Measurements from ENCODE around the gene TUT1.
"Not testable (repeated sequence)": the region's sequence is repeated elsewhere in the genome, so short reads cannot be mapped to it uniquely, and the experiment has no call there.

Gene TUT1

DNA sequence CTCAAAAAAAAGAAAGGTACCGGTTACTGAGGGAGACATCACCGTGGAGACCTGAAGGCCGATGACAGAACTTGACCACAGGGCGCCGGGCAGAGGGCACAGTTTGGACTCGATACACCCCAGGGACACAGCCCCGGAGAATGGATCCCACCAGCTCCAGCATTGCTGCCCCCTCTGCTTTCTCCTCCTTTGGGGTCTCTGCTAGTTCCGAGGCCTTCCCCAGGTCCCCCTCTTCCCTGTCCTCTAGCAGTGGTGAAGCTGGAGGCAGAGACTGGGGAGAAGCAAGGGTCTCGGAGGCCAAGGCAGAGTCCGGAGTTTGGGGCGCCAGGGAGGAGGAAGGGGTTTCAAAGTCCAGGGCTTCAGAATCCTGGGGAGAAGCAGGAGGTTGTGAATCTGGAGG, 12.8 kb downstream of the TUT1 start:
- DNase-seq (ENCODE audit: low read depth in 4 of 4, low spot score in 1 of 4): no peak

DNA sequence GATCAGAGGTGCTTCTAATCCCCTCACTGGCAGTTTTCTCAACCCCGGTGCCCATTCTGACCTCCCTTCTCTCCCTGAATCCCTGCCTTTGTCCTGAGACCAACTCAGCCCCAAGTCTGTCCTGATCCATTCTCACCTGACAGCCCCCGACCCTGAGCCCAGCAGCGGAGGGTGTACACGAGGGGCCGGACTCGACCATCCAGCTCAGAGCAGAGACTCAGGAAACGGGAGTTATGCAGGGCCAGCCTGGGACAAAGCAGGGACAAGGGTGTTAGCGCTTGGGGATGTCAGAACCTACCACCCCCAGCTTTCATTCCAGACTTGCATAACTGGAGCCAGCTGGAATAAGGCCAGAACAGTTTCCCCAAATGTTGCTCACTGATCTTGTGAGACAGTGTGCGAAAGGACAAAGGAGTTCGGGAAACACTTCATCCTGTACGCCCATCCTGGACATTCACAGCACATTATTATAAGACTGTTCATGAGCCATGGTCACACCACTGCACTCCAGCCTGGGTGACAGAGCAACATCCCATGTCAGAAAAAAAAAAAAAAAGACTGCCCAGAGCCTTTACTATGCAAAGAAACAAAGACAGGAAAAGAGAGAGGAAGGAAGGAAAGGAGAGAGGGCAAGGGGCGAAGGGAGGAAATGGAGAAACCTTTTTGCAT, 14.1 kb downstream of the TUT1 start:
- no peak for DNase-seq (ENCODE audit: low read depth in 4 of 4, low spot score in 1 of 4)

DNA sequence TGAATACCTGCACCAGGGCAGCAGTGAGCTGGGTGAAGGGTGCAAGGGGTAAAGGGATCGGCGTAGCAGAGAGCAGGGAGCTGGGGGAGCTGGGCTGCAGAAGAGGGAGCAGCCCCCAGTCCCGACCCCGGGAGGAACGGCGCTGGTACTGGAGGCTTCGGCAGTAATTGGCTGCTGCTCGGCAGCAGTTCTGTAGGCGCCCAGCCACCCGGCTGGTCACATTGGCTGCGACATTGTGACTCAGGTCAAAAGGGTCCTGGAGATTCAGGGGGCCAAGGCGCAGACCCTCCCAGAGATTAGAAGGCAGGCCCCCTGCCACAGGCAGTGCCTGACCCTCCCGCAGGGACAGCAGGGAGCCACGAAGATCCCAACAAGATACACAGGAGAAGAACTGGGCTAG, 15.5 kb downstream of the TUT1 start:
- DNase-seq (ENCODE audit: low read depth in 4 of 4, low spot score in 1 of 4): no peak

DNA sequence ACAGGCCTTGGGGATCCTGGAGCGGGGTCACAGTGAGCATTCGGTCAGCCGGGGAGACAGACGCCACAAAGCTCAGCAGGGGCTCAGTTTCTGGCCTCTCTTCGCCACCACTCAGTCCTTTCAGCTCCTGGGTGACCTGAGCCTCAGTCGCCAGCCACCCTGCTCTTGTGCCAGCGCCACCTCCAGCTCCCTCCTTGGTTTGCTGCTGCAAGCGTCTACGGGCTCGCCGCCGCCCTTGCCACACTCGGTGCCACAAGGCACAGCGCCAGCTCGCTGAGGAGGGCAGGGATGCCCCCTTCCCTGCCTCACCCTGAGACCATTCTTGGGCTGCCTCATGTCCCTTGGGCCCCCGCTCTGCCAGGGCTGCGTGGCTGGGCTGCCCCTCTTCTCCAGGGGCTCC, 16.2 kb downstream of the TUT1 start:
- no peak for DNase-seq (ENCODE audit: low read depth in 4 of 4, low spot score in 1 of 4)

DNA sequence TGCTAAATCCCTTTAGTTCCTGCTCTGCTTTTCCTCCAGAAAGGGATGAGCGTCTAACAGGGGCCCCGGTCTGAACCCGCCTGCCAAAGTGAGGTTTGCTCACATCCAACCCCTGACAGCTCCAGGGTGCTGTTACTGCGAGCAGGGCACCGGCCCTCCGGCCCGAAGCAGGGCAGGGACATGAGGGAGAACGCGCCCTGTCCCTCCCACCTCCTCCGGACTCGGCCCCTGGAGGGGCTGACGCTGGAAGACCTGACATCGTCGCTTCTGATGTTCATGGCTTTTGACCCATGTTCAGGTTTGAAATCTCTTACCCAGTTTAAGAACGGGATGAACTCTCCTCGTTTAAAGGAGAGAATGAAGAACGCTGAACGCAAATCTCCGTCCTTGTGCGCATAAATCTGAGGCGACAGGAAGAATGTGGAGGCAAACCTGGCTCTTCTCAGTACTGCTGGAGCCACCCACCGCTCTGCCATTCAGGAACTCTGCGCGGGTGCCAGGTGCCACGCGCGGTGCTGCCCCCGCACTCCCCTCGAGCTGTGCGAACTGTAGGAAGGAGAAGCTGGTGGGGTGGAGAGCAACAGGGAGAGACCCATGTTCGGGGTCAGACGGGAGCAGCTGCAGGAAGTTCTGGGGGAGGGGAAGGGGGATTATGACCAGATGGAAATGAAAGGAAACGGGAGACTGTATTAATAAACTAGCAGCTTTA, 16.8 kb downstream of the TUT1 start:
- no peak for DNase-seq (ENCODE audit: low read depth in 4 of 4, low spot score in 1 of 4)

DNA sequence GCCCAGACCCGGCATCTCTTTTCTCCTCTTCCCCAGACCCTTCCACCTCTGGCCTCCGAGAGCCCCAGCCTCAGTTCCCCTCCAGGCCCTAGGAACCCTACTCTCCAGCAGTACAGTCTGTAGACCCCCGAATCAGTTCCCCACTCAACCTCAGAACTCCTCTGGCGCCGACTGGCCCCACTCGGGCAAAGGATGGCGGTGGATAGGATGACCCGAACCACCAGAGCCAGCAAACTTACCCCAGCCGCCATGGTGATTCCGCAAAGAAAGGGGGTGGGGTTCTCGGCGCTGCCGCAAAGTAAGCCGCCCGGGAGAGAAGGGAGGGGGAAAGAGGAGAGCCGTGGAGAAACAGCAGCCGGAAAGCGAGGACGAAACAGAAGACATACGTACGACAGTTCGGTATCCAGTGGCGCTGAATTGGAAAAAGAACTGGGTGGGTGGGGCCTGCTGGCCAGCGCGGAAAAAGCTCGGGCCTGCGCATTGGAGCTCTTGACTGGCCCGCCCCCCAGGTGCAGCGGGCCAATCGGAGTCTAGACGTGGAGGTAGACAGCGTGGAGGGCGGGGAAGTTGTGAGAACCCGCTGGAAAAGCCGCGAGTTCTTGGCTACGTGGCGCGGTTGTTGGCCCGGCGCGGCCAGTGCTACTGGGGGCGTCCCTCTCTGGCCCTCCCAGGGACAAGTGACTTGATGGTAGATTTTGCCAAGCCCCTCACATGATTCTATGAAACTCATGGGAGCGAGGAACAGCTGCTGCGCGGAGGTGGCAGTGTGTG, 17.5 kb downstream of the TUT1 start, which contains the start of gene EEF1G:
Gene EEF1G (minus strand): TSS at position 300 of the 771 bp plus-strand sequence. CDS start 49 bp downstream, at position 251.
- peak; percentile 90 to 97 (median 94) for DNase-seq (ENCODE audit: low read depth in 4 of 4, low spot score in 1 of 4)

DNA sequence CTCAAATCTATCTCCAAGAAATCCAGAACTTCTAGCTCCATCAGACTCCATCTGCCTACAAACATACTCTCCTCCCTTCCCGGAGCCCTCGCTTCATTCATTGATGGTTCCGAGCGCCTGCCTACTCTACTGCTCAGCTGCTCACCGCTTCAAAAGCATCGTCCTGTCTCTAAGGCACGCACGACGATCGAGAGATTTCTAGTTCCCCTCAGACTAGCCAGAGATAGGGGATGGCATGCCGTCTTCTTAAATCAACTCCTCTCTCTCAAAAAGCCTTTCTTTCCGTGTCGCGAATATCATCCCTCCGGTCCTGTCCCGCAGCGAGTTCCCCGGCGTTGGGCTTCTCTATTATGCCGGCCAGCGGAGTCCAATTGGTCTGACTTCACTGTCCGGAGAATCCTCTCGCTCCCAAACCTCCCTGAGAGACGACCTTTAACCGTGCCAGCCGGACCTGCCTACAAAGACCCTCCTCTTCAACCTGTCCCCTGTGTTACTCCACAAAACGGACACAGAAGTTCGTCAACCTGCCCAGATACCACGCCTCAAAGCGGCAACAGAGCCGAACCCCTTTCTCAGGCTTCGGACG, 18.2 kb downstream of the TUT1 start:
- no peak for DNase-seq (ENCODE audit: low read depth in 4 of 4, low spot score in 1 of 4)

DNA sequence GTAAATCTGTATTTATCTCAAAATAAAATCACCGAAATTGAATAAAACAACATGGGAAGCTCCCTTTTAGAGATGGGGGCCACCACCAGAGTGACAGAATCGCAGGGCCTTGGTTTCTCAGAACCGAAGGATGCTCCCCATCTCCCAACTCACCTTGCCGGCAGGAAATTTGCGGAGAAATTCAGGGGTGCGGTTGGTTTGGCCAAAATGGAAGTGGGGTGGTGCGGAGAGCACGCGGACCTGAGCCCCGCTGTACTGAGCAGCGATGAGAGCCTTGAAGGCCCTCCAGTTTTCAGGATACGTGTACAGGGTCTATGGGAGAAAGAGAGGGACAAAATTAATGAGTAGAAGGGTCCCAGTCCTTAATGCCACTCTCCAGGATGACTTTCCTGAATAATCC, 18.9 kb downstream of the TUT1 start:
- no peak for DNase-seq (ENCODE audit: low read depth in 4 of 4, low spot score in 1 of 4)

DNA sequence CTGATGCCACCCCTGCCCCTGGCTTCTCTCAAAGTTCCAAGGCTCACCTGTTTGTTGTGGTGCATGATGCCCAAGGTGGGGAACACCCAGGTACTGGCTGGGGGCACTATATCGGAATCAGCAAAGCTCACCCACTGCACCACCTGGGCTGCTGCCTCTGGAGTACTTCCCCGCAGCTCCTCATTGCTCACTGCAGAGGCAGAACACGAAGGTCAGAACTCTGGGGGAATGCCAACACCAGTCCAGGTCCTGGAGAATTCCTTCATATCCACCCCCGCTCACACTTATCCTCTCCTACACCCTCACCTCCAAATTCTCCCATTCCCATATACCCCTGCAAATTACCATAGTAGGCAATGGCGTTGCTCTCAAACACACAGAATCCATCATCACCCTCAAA, 19.8 kb downstream of the TUT1 start:
- not testable (repeated sequence) for DNase-seq (ENCODE audit: low read depth in 4 of 4, low spot score in 1 of 4)

DNA sequence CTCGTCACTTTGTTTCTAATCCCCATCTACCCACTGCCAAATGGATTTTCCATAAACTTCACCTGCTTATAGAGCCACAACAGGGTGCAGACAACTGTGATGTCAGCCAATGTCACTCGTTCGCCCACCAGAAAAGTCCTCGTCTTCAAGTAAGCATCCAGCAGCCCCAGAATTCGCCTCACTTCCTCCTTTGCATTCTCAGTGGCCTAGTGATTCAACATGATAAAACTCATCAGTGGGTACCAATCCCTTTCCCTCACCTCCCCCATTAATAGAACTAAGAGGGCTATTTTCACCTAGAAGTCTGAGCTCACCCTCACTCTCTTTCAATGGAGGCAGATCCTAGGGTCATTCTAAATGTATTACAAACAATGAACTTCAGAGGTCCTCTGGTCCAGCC, 20.4 kb downstream of the TUT1 start:
- DNase-seq (ENCODE audit: low read depth in 4 of 4, low spot score in 1 of 4): not testable (repeated sequence)

DNA sequence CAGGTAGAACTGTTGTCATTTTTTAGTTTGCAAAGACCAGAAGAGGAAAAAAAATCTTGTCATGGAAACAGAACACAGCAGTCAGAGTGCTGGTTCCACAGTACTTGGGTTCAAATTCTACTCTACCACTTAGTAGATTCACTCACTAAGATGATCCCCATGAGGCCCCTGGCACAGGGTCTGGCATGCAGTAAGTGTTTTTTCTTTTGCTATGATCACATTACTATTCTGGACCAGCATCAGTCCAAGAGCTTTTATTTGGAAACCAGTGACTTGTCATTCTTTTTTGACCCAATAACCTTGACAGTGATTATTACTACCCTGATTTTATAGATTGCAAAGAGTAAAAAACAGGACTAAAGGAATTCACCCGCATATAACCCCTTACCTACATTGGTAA, 21.7 kb downstream of the TUT1 start:
- no peak for DNase-seq (ENCODE audit: low read depth in 4 of 4, low spot score in 1 of 4)

DNA sequence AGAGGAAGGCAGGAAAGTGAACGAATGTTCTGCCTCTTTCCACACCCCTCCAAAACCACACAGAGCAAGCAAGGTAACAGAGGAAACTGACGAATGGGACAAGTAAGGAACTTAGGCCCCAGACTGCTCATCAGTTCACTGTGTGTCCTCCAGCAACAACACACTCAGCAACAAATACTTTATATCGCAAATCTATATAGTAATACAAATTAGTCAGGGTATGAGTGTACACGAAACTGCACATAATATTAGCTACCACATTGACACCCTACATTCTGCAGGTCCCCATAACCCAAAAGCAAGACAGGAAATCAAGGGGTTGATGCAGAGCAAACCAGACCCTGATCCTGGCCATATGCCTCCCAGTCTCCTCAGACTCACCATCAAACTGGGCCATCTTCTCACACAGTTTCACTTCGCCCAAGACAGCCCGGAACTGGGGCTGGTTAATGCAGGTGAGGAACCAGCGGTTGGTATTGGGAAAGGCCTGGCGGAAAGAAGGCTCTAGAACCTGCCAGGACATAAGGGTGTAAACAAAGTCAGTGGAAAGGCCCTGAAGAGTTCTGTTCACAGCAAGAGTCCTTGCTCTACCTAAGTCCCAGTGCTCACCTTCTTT, 24.2 kb downstream of the TUT1 start:
- DNase-seq (ENCODE audit: low read depth in 4 of 4, low spot score in 1 of 4): no peak

DNA sequence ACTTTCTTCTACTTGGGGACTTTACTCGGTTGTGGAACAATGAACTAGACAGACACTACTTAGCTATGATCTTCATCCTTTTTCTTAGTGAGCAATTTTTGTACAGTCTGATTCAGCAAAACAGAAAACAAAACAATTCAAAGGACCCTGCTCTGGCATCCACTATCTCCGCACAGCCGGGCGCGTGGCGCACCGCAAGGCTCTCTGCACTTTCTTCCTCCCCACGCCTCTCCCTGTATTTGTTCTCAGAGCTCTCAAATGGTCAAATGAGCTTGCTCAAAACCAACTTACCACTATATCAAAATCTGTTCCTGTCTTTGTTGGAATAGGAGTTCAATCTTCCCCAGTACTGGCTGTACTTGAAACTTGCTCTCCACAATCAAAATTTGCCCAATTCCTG, 25.1 kb downstream of the TUT1 start:
- no peak for DNase-seq (ENCODE audit: low read depth in 4 of 4, low spot score in 1 of 4)

DNA sequence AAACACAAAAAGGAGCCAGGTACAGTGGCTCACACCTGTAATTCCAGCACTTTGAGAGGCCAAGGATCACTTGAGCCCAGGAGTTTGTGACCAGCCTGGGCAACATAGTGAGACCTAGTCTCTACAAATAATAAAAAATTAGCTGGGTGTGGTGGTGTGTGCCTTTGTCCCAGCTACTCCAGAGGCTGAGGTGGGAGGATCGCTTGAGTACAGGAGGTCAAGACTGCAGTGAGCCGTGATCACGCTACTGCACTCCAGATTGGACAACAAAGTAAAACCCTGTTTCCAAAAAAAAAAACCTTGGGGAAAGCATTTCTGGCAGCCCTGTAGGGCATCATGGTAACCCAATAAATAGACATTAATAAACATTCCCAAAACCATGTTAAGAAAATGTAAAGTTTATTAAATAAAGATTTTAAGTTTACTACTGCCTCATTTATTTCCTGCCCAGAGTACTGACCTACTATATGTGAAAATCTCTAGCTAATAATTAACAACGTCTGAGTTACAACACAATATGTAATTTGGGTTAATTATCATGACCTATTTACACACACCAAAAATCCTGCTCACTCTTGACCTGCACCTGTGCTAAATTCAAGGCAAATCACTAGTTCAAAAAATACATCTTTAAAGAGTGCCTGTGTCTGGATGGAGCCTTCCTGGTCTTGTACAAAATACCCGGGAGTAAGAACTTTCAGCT, 26.1 kb downstream of the TUT1 start:
- DNase-seq (ENCODE audit: low read depth in 4 of 4, low spot score in 1 of 4): no peak

DNA sequence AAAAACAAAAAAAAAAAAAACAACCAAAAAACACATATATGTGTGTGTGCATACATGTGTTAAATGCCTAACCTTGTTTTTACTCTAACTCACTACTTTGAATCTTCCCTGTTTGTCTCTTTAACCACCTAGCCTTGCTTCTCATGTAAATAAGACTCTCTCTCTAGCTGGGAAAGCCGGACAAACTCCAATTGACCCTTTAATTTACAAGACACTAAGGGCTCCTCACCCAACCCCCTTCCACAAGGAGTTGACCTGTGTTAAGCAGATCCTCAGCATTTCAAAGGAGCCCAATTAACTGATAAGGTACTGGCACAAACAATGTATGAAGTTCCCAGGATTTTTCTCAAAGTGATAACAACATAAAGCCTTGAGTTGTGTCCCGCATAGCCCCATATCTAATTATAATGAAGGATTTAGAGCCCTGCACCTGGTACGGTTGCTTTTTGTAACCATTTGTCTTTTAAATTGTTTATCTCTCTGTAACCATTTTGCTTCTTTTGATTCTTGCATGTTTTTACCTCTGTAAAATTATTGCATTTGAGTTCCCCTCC, 29.6 kb downstream of the TUT1 start:
- not testable (repeated sequence) for DNase-seq (ENCODE audit: low read depth in 4 of 4, low spot score in 1 of 4)

DNA sequence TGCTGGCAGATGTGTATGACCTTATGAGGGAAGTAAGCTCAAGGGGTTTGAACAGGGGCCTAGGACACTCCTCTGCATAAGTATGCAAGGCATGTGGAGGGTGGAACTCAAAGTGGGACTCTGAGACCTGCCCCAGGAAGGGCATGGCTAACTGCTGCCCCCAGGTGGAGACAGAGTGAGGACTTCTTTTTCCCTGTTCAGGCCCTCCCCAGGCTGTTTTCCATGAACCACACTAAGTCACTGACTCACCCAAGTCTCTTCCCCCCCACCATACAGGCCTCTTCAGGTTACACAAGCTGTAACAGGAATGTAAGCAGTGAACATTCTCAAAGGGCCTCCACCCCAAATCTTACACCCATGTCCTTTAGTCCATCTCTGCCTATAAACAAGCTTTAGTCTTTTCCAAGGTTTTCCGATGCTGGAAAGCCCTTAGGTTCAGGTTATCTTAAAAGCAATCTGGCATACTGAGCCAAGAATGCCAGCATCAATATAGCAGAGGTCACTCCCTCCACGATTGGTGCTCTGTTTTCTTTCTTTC, 30.7 kb downstream of the TUT1 start:
- peak in 2 of 4 experiments; percentile 57 to 64 for DNase-seq (ENCODE audit: low read depth in 4 of 4, low spot score in 1 of 4)

DNA sequence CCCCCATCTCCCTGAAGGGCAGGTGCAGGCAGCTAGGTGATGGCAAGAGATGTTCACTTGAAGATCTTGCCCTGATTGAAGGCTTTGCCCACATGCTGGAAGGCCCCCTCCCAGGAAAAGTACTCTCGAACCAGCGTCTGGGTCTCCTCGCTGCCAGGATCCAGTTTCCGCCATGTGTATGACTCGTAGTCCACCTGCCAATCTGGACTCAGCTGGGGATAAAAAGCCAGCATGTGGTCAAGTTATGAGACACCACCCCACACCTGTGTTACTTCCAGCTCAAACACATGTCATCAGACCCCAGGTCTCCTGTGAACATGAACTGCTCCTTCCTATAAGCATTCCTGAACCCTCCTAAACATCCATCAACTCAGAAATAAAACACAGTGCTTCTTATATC, 31.7 kb downstream of the TUT1 start:
- not testable (repeated sequence) for DNase-seq (ENCODE audit: low read depth in 4 of 4, low spot score in 1 of 4)

DNA sequence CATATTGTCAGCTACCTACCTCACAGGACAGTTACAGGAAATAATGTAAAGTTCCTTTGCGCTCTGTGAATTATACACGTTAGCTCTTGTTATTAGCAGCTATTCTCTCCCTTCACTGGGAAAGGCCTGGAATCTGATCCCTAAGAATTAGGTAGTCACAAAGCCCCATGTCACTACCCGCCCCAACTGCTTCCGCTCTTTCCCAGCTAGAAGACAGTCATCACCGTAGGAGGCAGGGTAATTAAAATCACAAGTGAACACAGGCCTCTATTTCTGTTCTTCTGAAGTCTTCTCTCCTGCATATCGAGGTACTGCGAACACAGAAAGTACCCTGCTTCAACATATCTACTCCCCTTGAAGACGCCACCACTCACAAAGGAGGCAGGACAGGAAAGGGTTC, 32.1 kb downstream of the TUT1 start:
- no peak for DNase-seq (ENCODE audit: low read depth in 4 of 4, low spot score in 1 of 4)

DNA sequence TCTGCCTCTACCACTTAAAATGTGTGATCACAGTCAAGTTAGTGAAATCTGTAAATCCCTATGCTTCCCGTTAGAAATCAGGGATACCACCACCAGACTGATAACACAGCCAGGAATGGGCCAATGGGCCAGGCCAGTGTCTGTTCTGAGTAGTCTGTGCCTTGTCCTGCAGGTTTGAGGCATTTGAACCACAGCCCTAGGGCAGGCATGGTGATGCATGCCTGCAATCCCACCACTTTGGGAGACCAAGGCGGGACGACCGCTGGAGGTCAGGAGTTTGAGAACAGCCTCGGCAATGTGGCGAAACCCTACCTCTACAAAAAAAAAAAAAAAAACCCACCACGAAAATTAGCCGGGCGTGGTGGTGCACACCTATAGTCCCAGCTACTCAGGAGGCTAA, 32.7 kb downstream of the TUT1 start:
- DNase-seq (ENCODE audit: low read depth in 4 of 4, low spot score in 1 of 4): no peak
